Embryonic facial prominence (tissue), 1 donor: ENCODE results near the gene SLC13A2.

Experiments
- DNase-seq: peaks from one replicate; pipeline ENCODE4 v3.0.0-alpha.2; 2016; ENCODE audit errors: extremely low spot score

Gene SLC13A2

GRCh38 chr17:28492352-28493310 lies 19.2 kb downstream of the SLC13A2 start:
- DNase-seq = no peak

GRCh38 chr17:28493460-28493859 lies 20.0 kb downstream of the SLC13A2 start:
- no peak for DNase-seq

- DNase-seq = no peak
These were observed 21.2 kb downstream of the SLC13A2 start for GRCh38 chr17:28494445-28495188.

GRCh38 chr17:28495635-28496034 lies 22.2 kb downstream of the SLC13A2 start:
- DNase-seq = no peak

- DNase-seq = no peak
These were observed 24.5 kb downstream of the SLC13A2 start for GRCh38 chr17:28497931-28498330.

GRCh38 chr17:28498652-28499363 lies 25.4 kb downstream of the SLC13A2 start:
- DNase-seq = no peak

- DNase-seq = no peak
These were observed 25.9 kb downstream of the SLC13A2 start for GRCh38 chr17:28499364-28499664.

GRCh38 chr17:28499684-28500357 lies 26.4 kb downstream of the SLC13A2 start:
- DNase-seq = no peak

GRCh38 chr17:28500712-28501379 lies 27.4 kb downstream of the SLC13A2 start:
- DNase-seq = no peak

- no peak for DNase-seq
These were observed 28.2 kb downstream of the SLC13A2 start for GRCh38 chr17:28501421-28502284.

GRCh38 chr17:28503420-28503819 lies 30.0 kb downstream of the SLC13A2 start:
- DNase-seq = no peak

- DNase-seq = no peak
These were observed 32.7 kb downstream of the SLC13A2 start, which contains the start of gene FOXN1 for GRCh38 chr17:28505986-28506665. FOXN1 (plus strand) TSS chr17:28506348; CDS start chr17:28523970, 17,622 bp downstream.

GRCh38 chr17:28506763-28507487 lies 33.5 kb downstream of the SLC13A2 start:
- no peak for DNase-seq

- no peak for DNase-seq
These were observed 34.2 kb downstream of the SLC13A2 start for GRCh38 chr17:28507567-28508203.

- DNase-seq = no peak
These were observed 34.8 kb downstream of the SLC13A2 start for GRCh38 chr17:28508211-28508724.

GRCh38 chr17:28509789-28510188 lies 36.3 kb downstream of the SLC13A2 start:
- no peak for DNase-seq

- DNase-seq = no peak
These were observed 38.5 kb downstream of the SLC13A2 start for GRCh38 chr17:28511858-28512461.

GRCh38 chr17:28513476-28513875 lies 40.0 kb downstream of the SLC13A2 start:
- no peak for DNase-seq
